K562 treated with DMSO at 1 percent for 12 hours (cell line): ENCODE data around the gene ZAP70. TPM values are rescaled to one million over a fixed set of nuclear protein-coding genes. Genes with fewer than 3 reads are reported as not detected.

Experiments used
- total RNA-seq: library from RNA; unstranded; fragments of 300-600 nt; gene quantifications from 2 replicates; pipeline ENCODE4 v1.2.3, GENCODE V29; 2022; ENCODE audit not compliant: insufficient read depth

The ZAP70 gene
- 0.51 TPM in 1 of 2 replicates, not detected in the other for total RNA-seq

DNA sequence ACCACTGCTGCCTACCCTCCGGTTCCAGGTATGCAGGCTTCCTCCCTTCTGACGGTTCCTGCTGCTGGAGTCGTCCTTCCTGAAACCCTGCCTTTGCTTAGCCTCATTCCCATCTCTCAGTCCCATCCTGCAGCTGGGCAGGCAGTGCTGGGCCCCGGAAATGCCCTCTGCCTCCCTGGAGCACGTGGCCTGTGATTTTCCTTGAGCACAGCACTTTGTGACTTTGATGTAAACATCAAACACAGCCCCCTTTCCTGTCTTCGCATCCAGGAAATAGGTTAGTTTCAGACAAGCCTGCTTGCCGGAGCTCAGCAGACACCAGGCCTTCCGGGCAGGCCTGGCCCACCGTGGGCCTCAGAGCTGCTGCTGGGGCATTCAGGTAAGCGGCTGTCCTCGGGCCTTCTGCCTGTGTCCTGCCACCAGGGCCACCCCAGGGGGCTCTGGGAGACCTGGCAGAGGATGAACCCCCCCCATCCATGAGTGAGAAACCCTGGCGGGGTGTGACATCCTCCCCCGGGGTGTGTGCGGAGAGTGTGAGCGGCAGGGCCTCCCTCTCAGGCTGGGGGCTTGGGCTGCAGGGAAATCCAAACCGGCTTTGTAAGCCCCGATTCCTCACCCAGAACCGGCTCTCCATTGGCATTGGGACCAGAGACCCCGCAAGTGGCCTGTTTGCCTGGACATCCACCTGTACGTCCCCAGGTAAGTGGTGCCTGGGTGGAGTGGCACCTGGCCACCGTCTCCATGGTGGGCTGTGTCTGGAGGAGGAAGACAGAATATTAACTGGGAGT, at the start of gene ZAP70:
Gene ZAP70, plus strand, starts transcription at position 281 of the 788 bp plus-strand sequence. CDS start 10,461 bp downstream, outside the sequence.

DNA sequence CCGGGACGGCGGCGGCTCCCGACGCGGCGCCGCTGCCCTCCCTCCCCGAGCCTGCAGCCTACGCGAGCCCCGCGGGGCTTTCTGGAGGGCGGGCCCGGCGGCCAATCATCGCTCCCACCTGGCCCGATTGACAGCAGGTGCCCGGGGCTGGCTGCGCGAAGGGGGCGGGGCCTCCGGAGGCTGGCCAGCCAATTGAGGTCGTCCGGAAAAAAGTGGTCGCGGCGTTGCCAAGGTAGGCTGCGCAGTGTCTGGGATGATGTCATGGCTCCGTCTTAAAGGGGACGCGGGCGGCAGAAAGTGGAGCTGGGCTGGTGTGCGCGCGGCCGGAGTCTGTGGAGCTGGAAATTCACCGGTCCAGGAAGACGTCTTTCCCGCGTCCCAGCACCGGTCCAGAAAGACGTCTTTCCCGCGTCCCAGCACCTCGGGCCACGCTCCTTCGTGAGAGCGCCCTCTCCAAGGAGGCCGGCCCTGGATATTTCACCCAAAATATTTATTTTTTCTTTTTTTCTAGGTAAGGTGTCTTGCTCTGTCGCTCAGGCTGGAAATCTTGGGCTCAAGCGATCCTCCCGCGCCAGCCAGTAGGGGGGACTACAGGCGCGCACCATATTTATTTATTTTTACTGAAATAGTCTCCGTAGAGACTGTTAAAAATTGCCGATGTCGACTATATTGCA, 49.3 kb upstream of the ZAP70 start, which contains the start of gene ACTR1B:
Gene ACTR1B, minus strand, starts transcription at position 83 of the 674 bp plus-strand sequence. CDS start 154 bp downstream, outside the sequence.

DNA sequence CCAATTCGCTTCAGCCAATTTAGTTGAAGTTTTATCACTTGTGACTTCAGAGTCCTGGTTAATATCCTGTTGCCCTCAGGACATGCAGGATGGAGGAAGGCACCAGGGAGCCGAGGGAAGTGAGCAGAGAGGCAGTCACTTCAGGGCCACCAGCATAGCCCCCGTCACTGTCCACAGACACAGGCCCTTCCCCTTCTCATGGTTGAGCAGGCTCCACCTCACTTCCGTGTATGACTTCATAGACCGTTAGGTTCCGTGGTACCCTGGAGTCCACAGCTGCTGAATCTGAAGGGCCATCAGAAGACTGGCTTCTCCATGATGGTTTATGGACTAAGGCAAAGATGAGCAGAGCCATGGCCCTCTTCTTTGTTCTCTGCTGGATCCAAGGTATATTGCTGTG, 43.9 kb upstream of the ZAP70 start, which contains the start of gene C2orf92:
Gene C2orf92, plus strand, starts transcription at position 266 of the 400 bp plus-strand sequence. Its CDS starts 76 bp downstream, at position 342.

Other genes with a start within 250 kb of the ZAP70 start
- 0.86 and 7.5 TPM in 2 replicates for gene ANKRD36B, start 123.7 kb upstream of the ZAP70 start, total RNA-seq
- 324 and 534 TPM in 2 replicates for gene COX5B, start 67.5 kb upstream of the ZAP70 start, total RNA-seq
- gene ACTR1B, start 49.5 kb upstream of the ZAP70 start, total RNA-seq = 65.9 and 66.8 TPM in 2 replicates
- gene C2orf92, start 43.9 kb upstream of the ZAP70 start, total RNA-seq = 2.4 and 4.7 TPM in 2 replicates